T1000 (cell line): ENCODE data around the gene N4BP2L1.
A peak's percentile ranks its signal among the peaks of the same experiment; 100 is the strongest.

Experiments used
- DNase-seq: peaks from one replicate; lab custom pipeline; 2025; ENCODE audit warnings: mixed read lengths; lab: John Stamatoyannopoulos, UW

The N4BP2L1 gene

GRCh38 chr13:32427852-32428580 is at the start of gene N4BP2L1:
Gene N4BP2L1, minus strand, starts transcription at chr13:32428130. Its CDS starts 48 bp downstream, at chr13:32428082.
- peak; percentile 11 for DNase-seq

- DNase-seq: no peak
These were observed 49.0 kb upstream of the N4BP2L1 start for GRCh38 chr13:32476892-32477291.

- DNase-seq: no peak
These were observed 48.2 kb upstream of the N4BP2L1 start for GRCh38 chr13:32476021-32476731.

GRCh38 chr13:32474999-32475792 is 47.3 kb upstream of the N4BP2L1 start:
- no peak for DNase-seq

- DNase-seq: no peak
These were observed 45.7 kb upstream of the N4BP2L1 start for GRCh38 chr13:32473650-32474049.

GRCh38 chr13:32472194-32472621 is 44.3 kb upstream of the N4BP2L1 start:
- no peak for DNase-seq

GRCh38 chr13:32471187-32471922 is 43.4 kb upstream of the N4BP2L1 start:
- no peak for DNase-seq

- no peak for DNase-seq
These were observed 40.7 kb upstream of the N4BP2L1 start for GRCh38 chr13:32468502-32469142.

- DNase-seq: no peak
These were observed 28.7 kb upstream of the N4BP2L1 start for GRCh38 chr13:32456591-32456990.

GRCh38 chr13:32455594-32455903 is 27.6 kb upstream of the N4BP2L1 start:
- DNase-seq: no peak

GRCh38 chr13:32454886-32455593 is 27.1 kb upstream of the N4BP2L1 start:
- no peak for DNase-seq

- DNase-seq: no peak
These were observed 26.1 kb upstream of the N4BP2L1 start for GRCh38 chr13:32453981-32454380.

- no peak for DNase-seq
These were observed 21.0 kb upstream of the N4BP2L1 start for GRCh38 chr13:32448972-32449371.

- DNase-seq: no peak
These were observed 20.1 kb upstream of the N4BP2L1 start for GRCh38 chr13:32447894-32448623.

- no peak for DNase-seq
These were observed 19.0 kb upstream of the N4BP2L1 start for GRCh38 chr13:32446773-32447465.

- no peak for DNase-seq
These were observed 18.3 kb upstream of the N4BP2L1 start for GRCh38 chr13:32446220-32446619.

GRCh38 chr13:32445461-32445860 is 17.5 kb upstream of the N4BP2L1 start:
- DNase-seq: no peak

GRCh38 chr13:32443111-32443510 is 15.2 kb upstream of the N4BP2L1 start:
- no peak for DNase-seq

- DNase-seq: no peak
These were observed 10.9 kb upstream of the N4BP2L1 start for GRCh38 chr13:32438871-32439270.

GRCh38 chr13:32432856-32433255 is 4.9 kb upstream of the N4BP2L1 start:
- no peak for DNase-seq
